Cardiac muscle cell (in vitro differentiated cells and primary cell): ENCODE measurements around the gene EHMT1. TPM values are rescaled to one million over a fixed set of nuclear protein-coding genes. Genes with fewer than 3 reads are reported as not detected.

Experiments
- DNase-seq, 2 donors: peaks; one replicate each; pipeline versions ENCODE4 v3.0.0 to v3.0.0-alpha.2; 2010 to 2017; ENCODE audit warnings: low read depth in 1 of 2, low spot score in 1 of 2
- H3K27ac ChIP-seq: fragments of 200-600 bp; sonication (generic); 2 replicates; pipeline ENCODE4 v1.5.1; 2016
- H3K27me3 ChIP-seq: fragments of 200-600 bp; sonication (generic); 2 replicates; pipeline ENCODE4 v1.6.0; 2016; ENCODE audit warnings: control low read depth
- H3K36me3 ChIP-seq: fragments of 200-600 bp; sonication (generic); 2 replicates; pipeline ENCODE4 v1.5.1; 2016; ENCODE audit warnings: control low read depth
- H3K4me1 ChIP-seq: fragments of 200-600 bp; sonication (generic); 2 replicates; pipeline ENCODE4 v1.8.1; 2017; ENCODE audit warnings: low read depth, mild to moderate bottlenecking, mixed run types
- H3K4me3 ChIP-seq: fragments of 200-600 bp; sonication (generic); 2 replicates; pipeline ENCODE4 v1.5.1; 2016; ENCODE audit warnings: mild to moderate bottlenecking
- H3K9me3 ChIP-seq: fragments of 200-600 bp; sonication (generic); 2 replicates; pipeline ENCODE4 v1.5.1; 2017; ENCODE audit warnings: low read depth, mild to moderate bottlenecking, control low read depth
- CTCF ChIP-seq: IDR thresholded peaks from 2 replicates; pipeline ENCODE4 v1.5.1; 2012; ENCODE audit warnings: low read depth, mild to moderate bottlenecking, low read length
- polyA plus RNA-seq: library from polyadenylated mRNA; unstranded; fragments of >200 nt; fragmentation: Nextera tagmentation; extraction: Ambion mirVana; gene quantifications from 2 replicates; pipeline ENCODE4 v1.2.1, GENCODE V29; 2016
- total RNA-seq: library from RNA; depleted of rRNA; stranded (reverse); fragments of >200 nt; gene quantifications from 2 replicates; pipeline ENCODE4 v1.2.3, GENCODE V29; 2016

EHMT1 gene
- total and polyA plus RNA-seq, 2 experiments from 2014 or later = 55.5 to 93.8 TPM

- H3K36me3 ChIP-seq = no peaks in the 10 kb centered on the region
- DNase-seq = peak in 1 of 2 donors; percentile 39
- TF ChIP-seq CTCF = no peak
- H3K4me1 ChIP-seq = peaks cover 18% of the 10 kb centered on the region
- H3K27ac ChIP-seq = no peak overlapping the region
- H3K4me3 ChIP-seq = peak overlapping the region; percentile 60
- no peaks in the 10 kb centered on the region for H3K9me3 ChIP-seq
- H3K27me3 ChIP-seq = no peaks in the 10 kb centered on the region
Measured at GRCh38 chr9:137604345-137605086, 14.3 kb upstream of the EHMT1 start.

GRCh38 chr9:137605121-137606004 is 13.4 kb upstream of the EHMT1 start, which contains the start of gene ARRDC1:
Gene ARRDC1 (plus strand): TSS chr9:137605686. CDS start chr9:137605718, 32 bp downstream.
- Histone ChIP-seq H3K4me3 (peak within 1 kb of the TSS; percentile 60), H3K9me3 (no peaks in the 10 kb centered on the region), H3K4me1 (peaks cover 18% of the 10 kb centered on the region), H3K27me3 (no peaks in the 10 kb centered on the region), H3K36me3 (no peaks in the 10 kb centered on the region), H3K27ac (peak within 1 kb of the TSS; percentile 78)
- DNase-seq = peak; percentile 93 to 98
- TF ChIP-seq CTCF = no peak

- H3K4me1 ChIP-seq = peaks cover 18% of the 10 kb centered on the region
- H3K36me3 ChIP-seq = no peaks in the 10 kb centered on the region
- no peak for TF ChIP-seq CTCF
- H3K27me3 ChIP-seq = no peaks in the 10 kb centered on the region
- H3K4me3 ChIP-seq = peak overlapping the region; percentile 43
- peak in 1 of 2 donors; percentile 60 for DNase-seq
- H3K9me3 ChIP-seq = no peaks in the 10 kb centered on the region
- H3K27ac ChIP-seq = peak overlapping the region; percentile 78
Measured at GRCh38 chr9:137606005-137606621, 12.7 kb upstream of the EHMT1 start.

- Histone ChIP-seq H3K27ac (no peak overlapping the region), H3K4me3 (peak overlapping the region; percentile 43), H3K27me3 (no peaks in the 10 kb centered on the region), H3K36me3 (no peaks in the 10 kb centered on the region), H3K9me3 (no peaks in the 10 kb centered on the region), H3K4me1 (peaks cover 18% of the 10 kb centered on the region)
- DNase-seq = no peak
- no peak for TF ChIP-seq CTCF
Measured at GRCh38 chr9:137606734-137607138, 12.1 kb upstream of the EHMT1 start.

GRCh38 chr9:137607141-137607857 is 11.5 kb upstream of the EHMT1 start:
- H3K4me1 ChIP-seq = peaks cover 18% of the 10 kb centered on the region
- no peak for TF ChIP-seq CTCF
- peak overlapping the region; percentile 50 for H3K27ac ChIP-seq
- no peaks in the 10 kb centered on the region for H3K9me3 ChIP-seq
- peak in 1 of 2 donors; percentile 74 for DNase-seq
- no peaks in the 10 kb centered on the region for H3K36me3 ChIP-seq
- H3K4me3 ChIP-seq = no peak overlapping the region
- no peaks in the 10 kb centered on the region for H3K27me3 ChIP-seq
